Progenitor cell of endocrine pancreas (in vitro differentiated cells): ENCODE measurements around the gene RBMX2. TPM values are rescaled to one million over a fixed set of nuclear protein-coding genes. Genes with fewer than 3 reads are reported as not detected.
"Not testable (repeated sequence)": the region's sequence is repeated elsewhere in the genome, so short reads cannot be mapped to it uniquely, and the experiment has no call there.

ENCODE experiments used
- DNase-seq: peaks from one replicate; pipeline ENCODE4 v3.0.0; 2021; ENCODE audit warnings: low spot score; ENCODE audit not compliant: unreplicated experiment
- H3K27ac Mint-ChIP-seq: 2 replicates; pipeline ENCODE4 v1.8.0; 2021; ENCODE audit warnings: mild to moderate bottlenecking, moderate library complexity, mixed read lengths
- H3K27me3 Mint-ChIP-seq: 2 replicates; pipeline ENCODE4 v1.8.0; 2021; ENCODE audit warnings: mixed read lengths
- H3K36me3 Mint-ChIP-seq: 2 replicates; pipeline ENCODE4 v1.8.0; 2022; ENCODE audit warnings: mixed read lengths; ENCODE audit not compliant: insufficient read depth
- H3K4me1 Mint-ChIP-seq: 2 replicates; pipeline ENCODE4 v1.8.0; 2021; ENCODE audit warnings: low read depth, mixed read lengths
- H3K4me3 Mint-ChIP-seq: 2 replicates; pipeline ENCODE4 v1.8.0; 2021; ENCODE audit warnings: low read depth, mild to moderate bottlenecking, moderate library complexity, mixed read lengths
- H3K9me3 Mint-ChIP-seq: 2 replicates; pipeline ENCODE4 v1.8.0; 2021; ENCODE audit warnings: low read depth, mixed read lengths
- CTCF ChIP-seq: fragments of 200-600 bp; sonication (generic); IDR thresholded peaks from one replicate; pipeline ENCODE4 v1.5.0; 2021; ENCODE audit warnings: antibody characterized with exemption, mild to moderate bottlenecking; ENCODE audit not compliant: unreplicated experiment
- total RNA-seq: library from RNA; stranded (reverse); gene quantifications from 2 replicates; pipeline ENCODE4 v1.2.1, GENCODE V29; 2021

Gene RBMX2
- total RNA-seq, 1 donor from 2014 or later, result 29.7 TPM

- Mint-ChIP-seq H3K27ac (no peak overlapping the region), H3K36me3 (peaks cover 2% of the 10 kb centered on the region), H3K9me3 (peaks cover 13% of the 10 kb centered on the region), H3K4me1 (peaks cover 3% of the 10 kb centered on the region), H3K27me3 (no peaks in the 10 kb centered on the region), H3K4me3 (no peak overlapping the region)
- DNase-seq, result no peak
- no peak for TF ChIP-seq CTCF
These were observed 17.5 kb downstream of the RBMX2 start for GRCh38 chrX:130419263-130419662.

- Mint-ChIP-seq H3K4me3 (no peak overlapping the region), H3K4me1 (peaks cover 6% of the 10 kb centered on the region), H3K27me3 (peaks cover 4% of the 10 kb centered on the region), H3K9me3 (peaks cover 10% of the 10 kb centered on the region), H3K27ac (no peak overlapping the region), H3K36me3 (no peaks in the 10 kb centered on the region)
- no peak for TF ChIP-seq CTCF
- DNase-seq, result no peak
These were observed 24.7 kb downstream of the RBMX2 start for GRCh38 chrX:130426531-130426930.

DNA sequence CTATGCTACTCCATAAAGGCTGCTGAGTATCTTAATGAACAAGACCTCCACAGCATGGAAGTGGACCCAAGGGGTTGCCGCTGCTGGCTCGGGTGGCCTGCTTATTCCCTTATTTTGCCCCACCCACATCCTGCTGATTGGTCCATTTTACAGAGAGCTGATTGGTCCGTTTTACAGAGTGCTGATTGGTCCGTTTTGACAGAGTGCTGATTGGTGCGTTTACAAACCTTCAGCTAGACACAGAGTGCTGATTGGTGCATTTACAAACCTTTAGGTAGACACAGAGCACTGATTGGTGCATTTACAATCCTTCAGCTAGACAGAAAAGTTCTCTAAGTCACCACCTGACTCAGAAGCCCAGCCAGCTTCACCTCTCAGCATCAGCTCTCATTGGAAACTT, 27.4 kb downstream of the RBMX2 start:
- H3K36me3 Mint-ChIP-seq, H3K4me1 Mint-ChIP-seq, DNase-seq, H3K27ac Mint-ChIP-seq, H3K4me3 Mint-ChIP-seq, H3K27me3 Mint-ChIP-seq: not testable (repeated sequence)
- H3K9me3 Mint-ChIP-seq, result peaks cover 12% of the 10 kb centered on the region

- no peak for TF ChIP-seq CTCF
- Mint-ChIP-seq H3K27ac (no peak overlapping the region), H3K4me3 (no peak overlapping the region), H3K4me1 (no peaks in the 10 kb centered on the region), H3K27me3 (no peaks in the 10 kb centered on the region), H3K36me3 (no peaks in the 10 kb centered on the region), H3K9me3 (peaks cover 40% of the 10 kb centered on the region)
- DNase-seq, result no peak
These were observed 34.1 kb downstream of the RBMX2 start for GRCh38 chrX:130435937-130436336.

DNA sequence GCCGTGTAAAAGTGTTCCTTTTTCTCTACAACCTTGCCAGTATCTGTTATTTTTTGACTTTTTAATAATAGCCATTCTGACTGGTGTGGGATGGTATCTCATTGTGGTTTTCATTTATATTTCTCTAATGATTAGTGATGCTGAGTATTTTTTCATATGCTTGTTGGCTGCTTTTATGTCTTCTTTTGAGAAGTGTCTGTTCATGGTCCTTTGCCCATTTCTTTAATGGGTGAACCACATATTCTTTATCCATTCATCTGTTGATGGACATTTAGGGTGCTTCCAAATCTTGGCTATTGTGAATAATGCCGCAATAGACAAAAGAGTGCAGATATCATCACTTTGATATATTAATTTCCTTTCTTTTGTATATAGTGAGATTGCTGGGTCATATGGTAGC, 36.2 kb downstream of the RBMX2 start:
- not testable (repeated sequence) for H3K4me1 Mint-ChIP-seq, H3K27ac Mint-ChIP-seq, DNase-seq, H3K27me3 Mint-ChIP-seq, H3K4me3 Mint-ChIP-seq, H3K36me3 Mint-ChIP-seq
- H3K9me3 Mint-ChIP-seq, result peaks cover 38% of the 10 kb centered on the region

- Mint-ChIP-seq H3K27me3 (no peaks in the 10 kb centered on the region), H3K9me3 (peaks cover 21% of the 10 kb centered on the region), H3K4me3 (no peak overlapping the region), H3K4me1 (no peaks in the 10 kb centered on the region), H3K27ac (no peak overlapping the region), H3K36me3 (no peaks in the 10 kb centered on the region)
- no peak for DNase-seq
- no peak for TF ChIP-seq CTCF
These were observed 42.1 kb downstream of the RBMX2 start for GRCh38 chrX:130443875-130444274.
